ENCODE measurements around the gene ZNF624. TPM values are rescaled to one million over a fixed set of nuclear protein-coding genes. Genes with fewer than 3 reads are reported as not detected.
A peak's percentile ranks its signal among the peaks of the same experiment; 100 is the strongest.

The ZNF624 gene
- total and polyA plus RNA-seq, 4 donors = 1.2 to 11.7 (median 3.3) TPM

DNA sequence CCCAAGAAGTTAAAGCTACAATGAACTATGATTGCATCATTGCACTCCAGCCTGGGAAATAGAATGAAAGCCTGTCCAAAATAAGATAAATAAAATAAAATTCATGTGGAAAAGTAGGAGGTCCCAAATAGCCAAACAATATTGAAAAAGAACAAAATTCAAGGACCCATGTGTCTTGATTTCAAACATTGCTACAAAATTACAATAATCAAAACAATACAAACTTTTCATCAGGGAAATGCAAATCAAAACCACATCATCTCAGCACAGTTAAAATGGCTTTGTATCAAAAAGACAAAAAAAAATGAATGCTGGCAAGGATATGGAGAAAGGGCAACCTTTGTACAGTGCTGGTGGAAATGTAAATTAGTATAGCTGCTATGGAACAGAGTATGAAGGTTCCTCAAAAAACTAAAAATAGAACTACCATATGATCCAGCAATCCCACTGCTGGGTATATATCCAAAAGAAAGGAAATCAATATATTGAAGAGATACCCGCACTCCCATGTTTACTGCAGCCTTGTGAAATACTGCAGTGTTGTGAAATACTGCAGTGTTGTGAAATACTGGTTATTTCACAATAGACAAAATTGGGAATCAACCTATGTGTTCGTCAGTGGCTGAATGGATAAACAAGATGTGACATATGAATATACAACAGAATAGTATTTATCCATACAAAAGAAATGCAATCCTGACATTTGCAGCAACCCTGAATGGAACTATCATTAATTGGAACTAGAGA, 60.1 kb downstream of the ZNF624 start:
- ATAC-seq (ENCODE audit: insufficient read depth, low FRiP score) (no peak), DNase-seq (peak in 2 of 3 donors; percentile 65 to 88)
- Histone ChIP-seq H3K36me3 (ENCODE audit: control insufficient read depth in 4 of 4, insufficient read depth in 4 of 4, low read length in 4 of 4) (no peaks in the 10 kb centered on the region), H3K4me1 (ENCODE audit: control insufficient read depth in 5 of 5, insufficient read depth in 5 of 5, low read length in 5 of 5) (peaks cover 0 to 3% (median 0%) of the 10 kb centered on the region in 5 donors), H3K9me3 (ENCODE audit: control insufficient read depth in 4 of 4, insufficient read depth in 3 of 4, low read length in 3 of 4) (no peaks in the 10 kb centered on the region), H3K27ac (ENCODE audit: low read depth in 1 of 2, low read length in 1 of 2) (no peak overlapping the region), H3K27me3 (ENCODE audit: control insufficient read depth in 3 of 3, insufficient read depth in 3 of 3, low read length in 2 of 3) (no peaks in the 10 kb centered on the region), H3K4me3 (no peak overlapping the region), H3K9ac (ENCODE audit: insufficient read depth in 1 of 2, low read length in 2 of 2) (no peak overlapping the region)
- TF ChIP-seq, protein P1, sequence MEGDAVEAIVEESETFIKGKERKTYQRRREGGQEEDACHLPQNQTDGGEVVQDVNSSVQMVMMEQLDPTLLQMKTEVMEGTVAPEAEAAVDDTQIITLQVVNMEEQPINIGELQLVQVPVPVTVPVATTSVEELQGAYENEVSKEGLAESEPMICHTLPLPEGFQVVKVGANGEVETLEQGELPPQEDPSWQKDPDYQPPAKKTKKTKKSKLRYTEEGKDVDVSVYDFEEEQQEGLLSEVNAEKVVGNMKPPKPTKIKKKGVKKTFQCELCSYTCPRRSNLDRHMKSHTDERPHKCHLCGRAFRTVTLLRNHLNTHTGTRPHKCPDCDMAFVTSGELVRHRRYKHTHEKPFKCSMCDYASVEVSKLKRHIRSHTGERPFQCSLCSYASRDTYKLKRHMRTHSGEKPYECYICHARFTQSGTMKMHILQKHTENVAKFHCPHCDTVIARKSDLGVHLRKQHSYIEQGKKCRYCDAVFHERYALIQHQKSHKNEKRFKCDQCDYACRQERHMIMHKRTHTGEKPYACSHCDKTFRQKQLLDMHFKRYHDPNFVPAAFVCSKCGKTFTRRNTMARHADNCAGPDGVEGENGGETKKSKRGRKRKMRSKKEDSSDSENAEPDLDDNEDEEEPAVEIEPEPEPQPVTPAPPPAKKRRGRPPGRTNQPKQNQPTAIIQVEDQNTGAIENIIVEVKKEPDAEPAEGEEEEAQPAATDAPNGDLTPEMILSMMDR (IDR thresholded peaks at IDR 0.05; ENCODE audit: control extremely low read depth, extremely low read depth) = no peak
- WGBS, 2 donors = 18 to 26% methylated on average over 2 of the region's 2 CpGs

DNA sequence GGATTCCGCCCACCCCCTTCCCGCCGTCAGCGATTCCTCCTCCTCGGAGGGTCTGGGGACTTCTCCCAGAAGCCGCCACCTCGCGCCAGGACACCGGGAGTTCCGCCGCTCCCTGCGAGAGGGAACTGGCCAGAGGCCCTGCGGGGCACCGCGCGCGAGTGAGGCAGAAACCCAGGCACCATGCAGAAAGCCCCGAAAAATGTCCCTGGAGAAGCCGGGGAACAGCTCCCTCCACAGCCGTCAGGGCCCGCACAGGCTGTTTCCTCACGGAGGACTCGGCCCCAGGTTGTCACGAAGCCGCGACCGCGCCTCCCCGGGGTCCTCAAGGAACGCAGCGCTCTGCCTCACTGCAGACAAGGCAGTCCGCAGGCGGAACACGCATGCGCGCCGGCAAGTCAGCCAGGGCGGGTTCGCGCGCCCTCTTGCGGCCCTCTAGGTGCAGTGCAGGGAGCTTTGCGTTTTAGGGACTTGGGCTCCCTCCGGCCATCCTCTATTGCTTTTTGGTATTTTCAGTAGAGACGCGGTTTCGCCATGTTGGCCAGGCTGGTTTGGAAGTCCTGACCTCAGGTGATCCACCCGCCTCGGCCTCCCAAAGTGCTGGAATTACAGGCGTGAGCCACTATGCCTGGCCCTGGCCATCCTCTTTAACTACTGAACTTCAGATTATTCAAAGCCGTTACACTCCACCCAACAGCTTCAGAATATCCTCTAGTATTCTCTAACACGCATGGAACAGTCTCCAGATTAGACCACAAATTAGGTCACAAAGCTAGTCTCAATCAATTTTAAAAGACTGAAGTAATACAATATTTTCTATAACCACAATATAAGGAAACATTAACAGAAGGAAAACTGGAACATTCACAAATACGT, 64.3 kb downstream of the ZNF624 start:
- Histone ChIP-seq H3K4me1 (ENCODE audit: control insufficient read depth in 5 of 5, insufficient read depth in 5 of 5, low read length in 5 of 5) (peaks cover 0 to 13% (median 2%) of the 10 kb centered on the region in 5 donors), H3K27me3 (ENCODE audit: control insufficient read depth in 3 of 3, insufficient read depth in 3 of 3, low read length in 2 of 3) (no peaks in the 10 kb centered on the region), H3K36me3 (ENCODE audit: control insufficient read depth in 4 of 4, insufficient read depth in 4 of 4, low read length in 4 of 4) (no peaks in the 10 kb centered on the region), H3K4me3 (peak overlapping the region; percentile 34), H3K9ac (ENCODE audit: insufficient read depth in 1 of 2, low read length in 2 of 2) (peak overlapping the region; percentile 68 to 74), H3K27ac (ENCODE audit: low read depth in 1 of 2, low read length in 1 of 2) (peak overlapping the region; percentile 48 to 68), H3K9me3 (ENCODE audit: control insufficient read depth in 4 of 4, insufficient read depth in 3 of 4, low read length in 3 of 4) (no peaks in the 10 kb centered on the region)
- ATAC-seq (ENCODE audit: insufficient read depth, low FRiP score) = peak; percentile 98
- TF ChIP-seq, protein P1 (IDR thresholded peaks at IDR 0.05; ENCODE audit: control extremely low read depth, extremely low read depth) = peak; percentile 95
- 6% methylated on average over 53 of the region's 53 CpGs for WGBS, 2 donors
- peak; percentile 93 for DNase-seq

- whole genome bisulfite sequencing, 2 donors = 31 to 34% methylated on average over 4 of the region's 4 CpGs
- Histone ChIP-seq H3K27ac (ENCODE audit: low read depth in 1 of 2, low read length in 1 of 2) (peak overlapping the region in 1 of 2 donors; percentile 4), H3K4me1 (ENCODE audit: control insufficient read depth in 5 of 5, insufficient read depth in 5 of 5, low read length in 5 of 5) (peaks cover 0 to 16% (median 2%) of the 10 kb centered on the region in 5 donors), H3K27me3 (ENCODE audit: control insufficient read depth in 3 of 3, insufficient read depth in 3 of 3, low read length in 2 of 3) (no peaks in the 10 kb centered on the region), H3K4me3 (no peak overlapping the region), H3K9me3 (ENCODE audit: control insufficient read depth in 4 of 4, insufficient read depth in 3 of 4, low read length in 3 of 4) (no peaks in the 10 kb centered on the region), H3K36me3 (ENCODE audit: control insufficient read depth in 4 of 4, insufficient read depth in 4 of 4, low read length in 4 of 4) (no peaks in the 10 kb centered on the region), H3K9ac (ENCODE audit: insufficient read depth in 1 of 2, low read length in 2 of 2) (peak overlapping the region in 1 of 2 donors; percentile 3)
- ATAC-seq (ENCODE audit: insufficient read depth, low FRiP score) = no peak
- DNase-seq = peak; percentile 47 to 78 (median 50)
- TF ChIP-seq, protein P1 (IDR thresholded peaks at IDR 0.05; ENCODE audit: control extremely low read depth, extremely low read depth) = no peak
These were observed 67.9 kb downstream of the ZNF624 start for GRCh38 chr17:16585796-16586195.
